CD1c-positive myeloid dendritic cell (primary cell): Measurements from ENCODE around the gene RELCH.
A peak's percentile ranks its signal among the peaks of the same experiment; 100 is the strongest.

Experiments
- DNase-seq: peaks from one replicate; pipeline ENCODE4 v3.0.0-alpha.2; 2016; ENCODE audit errors: extremely low spot score

RELCH gene

GRCh38 chr18:62321201-62321600 lies 134.1 kb downstream of the RELCH start:
- peak; percentile 20 for DNase-seq

GRCh38 chr18:62323483-62324180 lies 136.6 kb downstream of the RELCH start:
- DNase-seq, result no peak

DNA sequence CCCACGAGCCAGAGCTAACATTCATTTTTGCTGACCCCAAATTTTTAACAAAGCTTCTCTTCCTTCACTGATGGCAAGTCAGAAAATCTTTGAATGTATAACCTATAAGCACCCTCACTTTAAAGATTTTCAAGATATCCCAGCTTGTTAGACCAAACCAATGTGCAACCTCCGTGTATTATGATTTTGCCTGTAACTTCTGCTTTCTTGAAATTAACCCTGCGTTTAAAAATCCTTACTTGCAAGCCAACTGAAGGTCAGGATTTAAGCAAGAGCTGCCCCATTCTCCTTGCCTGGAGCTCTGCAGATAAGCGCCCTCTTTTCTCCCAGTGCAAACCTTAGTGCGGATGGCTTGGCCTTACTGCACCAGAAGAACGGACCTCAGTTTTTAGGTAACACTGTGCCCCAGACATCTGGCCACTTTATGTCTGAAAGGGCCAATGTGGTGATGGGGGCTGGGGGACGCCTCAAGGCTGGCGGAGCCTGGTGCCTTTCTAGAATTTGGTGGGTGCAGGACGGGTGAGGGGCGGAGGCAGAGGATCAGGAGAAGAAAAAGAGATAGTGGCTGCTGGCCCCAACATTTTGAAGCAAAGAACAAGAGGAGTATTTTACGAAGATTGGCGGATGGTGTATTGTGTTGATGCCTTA lies 137.2 kb downstream of the RELCH start:
- DNase-seq, result peak; percentile 58

GRCh38 chr18:62324917-62325805 lies 138.1 kb downstream of the RELCH start, which contains the start of gene TNFRSF11A:
TSS of gene TNFRSF11A (plus strand) at chr18:62325310. CDS start at chr18:62325353, 43 bp downstream.
- DNase-seq, result peak; percentile 51

DNA sequence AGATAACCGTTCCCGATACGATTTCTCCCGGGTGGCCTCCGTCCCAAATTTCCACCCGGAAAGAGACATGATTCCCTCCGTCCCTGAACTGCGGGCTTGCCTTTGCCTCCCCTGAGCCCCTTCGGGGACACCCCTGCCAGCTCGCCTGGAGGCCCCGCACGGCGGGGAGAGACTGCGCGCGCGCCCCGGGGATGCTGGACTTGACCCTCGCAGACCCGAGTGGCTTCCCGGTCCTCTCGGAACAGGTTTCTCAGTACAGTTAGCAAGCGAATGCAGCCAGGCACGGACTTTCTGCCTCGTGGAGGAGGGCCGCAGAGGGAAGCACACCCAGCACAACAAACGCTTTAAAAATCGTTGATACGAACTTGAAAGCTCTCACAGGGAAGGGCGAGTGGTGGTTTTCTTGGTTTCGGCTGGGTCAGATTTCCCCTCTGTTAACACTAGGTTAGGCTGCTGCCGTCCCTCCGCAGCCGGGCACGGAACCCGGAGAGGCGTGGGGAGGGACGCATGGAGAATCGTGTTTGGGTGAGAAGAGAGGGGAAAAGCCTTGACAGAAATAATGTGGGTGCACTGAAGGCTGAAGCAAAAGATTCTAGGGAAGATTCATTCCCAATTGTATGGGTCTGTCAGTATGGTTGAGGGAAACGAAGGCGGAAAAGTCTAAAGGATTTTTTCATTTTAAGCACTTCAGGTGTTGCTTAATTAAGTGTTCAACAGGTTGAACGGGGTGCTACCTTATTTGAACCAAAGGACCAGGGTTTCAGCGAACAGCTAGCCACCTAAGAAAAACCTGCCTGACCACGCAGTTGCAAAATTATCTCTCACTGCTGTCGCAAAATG lies 139.0 kb downstream of the RELCH start:
- peak; percentile 36 for DNase-seq

DNA sequence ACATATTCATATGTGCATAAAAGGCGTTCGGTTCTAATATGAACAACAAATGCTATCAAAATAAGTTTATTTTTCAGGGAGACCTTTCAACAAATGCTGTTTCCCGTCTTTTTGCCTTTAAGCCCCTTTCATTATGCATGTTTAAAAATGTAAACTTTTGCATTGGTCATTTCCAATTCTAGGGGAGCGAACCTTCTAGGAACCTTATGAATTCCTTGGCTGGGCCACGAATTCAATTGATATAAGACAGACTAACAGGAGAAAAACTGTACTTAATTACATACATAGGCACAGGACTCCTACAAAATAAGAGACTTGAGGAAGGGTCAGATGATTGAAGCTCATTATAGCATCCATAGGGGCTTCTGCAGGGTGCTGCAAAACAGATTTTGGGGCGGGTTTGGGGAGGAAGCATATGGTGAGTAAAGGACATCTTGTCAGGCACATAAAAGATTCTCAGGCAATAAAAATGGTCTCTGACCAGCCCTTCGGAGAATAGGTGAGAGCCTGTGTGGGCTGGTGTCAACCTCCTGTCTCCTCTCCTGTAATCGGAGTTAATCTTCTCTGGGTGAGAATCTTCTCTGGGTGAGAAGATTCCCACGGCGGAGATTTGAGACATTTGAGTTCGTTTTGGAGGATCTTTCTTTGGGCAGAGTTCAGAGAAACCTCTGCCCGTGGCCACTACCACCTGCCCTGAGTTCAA lies 139.7 kb downstream of the RELCH start:
- DNase-seq, result no peak

GRCh38 chr18:62327977-62328376 lies 140.9 kb downstream of the RELCH start:
- DNase-seq, result no peak

DNA sequence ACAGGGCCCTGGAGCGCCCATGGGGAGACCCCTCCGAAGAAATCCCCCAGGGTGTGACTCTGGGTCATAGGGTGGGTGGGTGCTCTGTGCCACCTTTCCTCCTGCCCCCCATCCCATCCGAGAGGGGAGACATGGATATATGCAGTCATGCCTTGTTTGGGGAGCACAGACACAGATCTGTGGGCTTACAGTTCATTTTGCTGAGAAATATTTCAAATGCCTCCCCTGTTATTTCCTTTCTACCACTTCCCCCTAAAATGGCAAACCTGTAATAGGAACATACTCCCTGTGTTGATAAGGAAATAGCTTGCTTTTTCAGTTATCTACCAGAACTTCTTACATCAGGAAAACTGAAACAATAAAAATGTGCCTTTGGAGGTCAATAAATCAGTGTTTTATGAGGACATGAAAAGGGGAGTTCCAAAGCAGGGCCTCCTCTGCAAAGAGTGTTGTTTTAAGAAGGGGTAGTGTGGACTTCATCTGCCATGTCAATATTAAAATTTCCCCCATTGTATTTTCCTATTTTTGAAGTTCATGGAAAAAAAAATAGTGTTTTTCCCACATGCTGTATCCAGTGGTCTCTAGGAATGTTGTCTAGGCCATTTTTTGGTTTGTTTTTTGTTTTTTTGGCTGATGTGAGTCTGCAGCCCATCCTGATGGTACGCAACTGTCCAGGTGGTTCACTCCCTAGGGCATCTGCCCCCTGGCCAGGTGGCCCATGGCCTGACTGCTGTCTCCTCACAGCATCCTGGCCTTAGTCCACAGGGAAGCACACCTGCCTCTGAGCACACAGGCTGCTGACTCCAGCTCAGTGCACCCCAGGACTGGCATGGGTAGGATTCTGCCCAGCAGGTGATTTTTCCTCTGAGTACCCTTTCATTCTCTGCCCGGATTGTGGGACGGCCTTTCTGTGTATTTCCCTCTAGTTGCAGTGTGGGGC lies 141.8 kb downstream of the RELCH start:
- DNase-seq, result no peak

- DNase-seq, result peak; percentile 39
Observed at GRCh38 chr18:62329691-62330454, 142.8 kb downstream of the RELCH start.

DNA sequence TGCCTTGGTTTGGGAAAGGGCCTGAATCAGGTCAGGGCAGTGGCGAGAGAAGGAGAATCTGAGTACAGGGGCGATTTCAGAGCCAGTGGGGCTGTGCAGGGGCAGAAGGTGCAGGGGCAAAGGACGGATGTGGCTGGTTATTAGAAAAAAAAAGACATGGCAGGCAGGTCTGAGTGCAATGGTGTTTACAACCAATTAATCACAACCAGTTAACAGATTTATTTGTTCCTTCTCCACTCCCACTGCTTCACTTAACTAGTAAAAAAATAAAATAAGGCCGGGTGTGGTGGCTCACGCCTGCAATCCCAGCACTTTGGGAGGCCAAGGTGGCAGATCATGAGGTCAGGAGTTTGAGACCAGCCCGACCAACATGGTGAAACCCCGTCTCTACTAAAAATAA lies 143.6 kb downstream of the RELCH start:
- DNase-seq, result no peak

DNA sequence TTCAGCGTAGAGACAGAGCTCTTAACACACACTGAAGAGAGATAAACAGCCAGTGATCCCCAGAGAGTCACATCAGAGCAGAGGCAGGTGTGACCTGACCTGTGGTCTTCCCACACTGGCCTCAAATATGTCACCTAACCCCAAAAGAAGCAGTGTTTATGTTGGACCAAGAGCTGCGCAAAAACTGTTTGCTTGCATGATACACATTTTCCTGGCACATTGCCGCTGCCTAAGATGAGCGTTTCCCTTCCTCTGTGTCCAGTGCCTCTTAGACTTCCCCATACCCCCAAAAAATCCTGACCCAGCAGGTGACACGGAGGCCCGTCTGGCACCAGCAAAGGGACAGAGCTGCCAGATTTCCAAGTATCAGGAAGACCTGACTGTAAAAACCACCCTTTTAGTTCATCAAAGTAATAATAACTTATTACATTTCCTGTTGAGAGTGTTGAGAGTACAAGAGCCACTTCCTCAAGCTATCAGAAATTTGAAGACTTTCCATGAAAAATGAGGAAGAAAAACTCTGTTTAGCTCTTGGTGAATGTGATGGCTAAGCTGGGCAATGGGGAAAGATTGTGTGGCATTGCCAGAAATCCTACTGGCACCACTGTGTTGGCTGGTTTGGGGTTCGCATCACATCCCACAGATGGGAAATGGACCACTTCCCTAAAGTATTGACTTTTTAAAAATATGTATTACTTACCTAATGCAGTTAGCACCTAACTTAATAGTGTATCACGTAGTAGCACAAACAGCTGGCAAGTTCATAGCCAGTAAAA lies 144.7 kb downstream of the RELCH start:
- peak; percentile 79 for DNase-seq

GRCh38 chr18:62332431-62332830 lies 145.4 kb downstream of the RELCH start:
- DNase-seq, result peak; percentile 85

- no peak for DNase-seq
Observed at GRCh38 chr18:62332964-62333695, 146.1 kb downstream of the RELCH start.

DNA sequence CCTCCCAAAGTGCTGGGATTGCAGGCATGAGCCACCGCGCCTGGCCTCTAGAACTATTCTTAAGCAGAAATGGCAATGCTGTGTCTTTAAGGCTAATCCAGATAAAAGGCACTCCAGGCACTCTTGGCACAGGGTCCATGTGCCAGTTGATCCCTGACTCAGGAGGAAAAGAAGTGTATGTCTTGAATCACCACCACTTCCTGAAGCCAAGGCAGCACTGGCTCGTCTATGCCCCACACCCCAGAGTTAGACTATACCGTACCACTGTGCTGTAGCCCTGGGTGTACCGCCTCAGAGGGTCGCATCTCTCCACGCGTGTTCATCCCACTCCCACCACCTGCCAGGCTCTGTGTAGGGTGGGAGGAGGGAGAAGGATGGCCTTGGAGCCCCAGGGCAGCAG lies 147.1 kb downstream of the RELCH start:
- no peak for DNase-seq

- no peak for DNase-seq
Observed at GRCh38 chr18:62335494-62335893, 148.4 kb downstream of the RELCH start.

GRCh38 chr18:62336618-62337017 lies 149.6 kb downstream of the RELCH start:
- DNase-seq, result no peak

DNA sequence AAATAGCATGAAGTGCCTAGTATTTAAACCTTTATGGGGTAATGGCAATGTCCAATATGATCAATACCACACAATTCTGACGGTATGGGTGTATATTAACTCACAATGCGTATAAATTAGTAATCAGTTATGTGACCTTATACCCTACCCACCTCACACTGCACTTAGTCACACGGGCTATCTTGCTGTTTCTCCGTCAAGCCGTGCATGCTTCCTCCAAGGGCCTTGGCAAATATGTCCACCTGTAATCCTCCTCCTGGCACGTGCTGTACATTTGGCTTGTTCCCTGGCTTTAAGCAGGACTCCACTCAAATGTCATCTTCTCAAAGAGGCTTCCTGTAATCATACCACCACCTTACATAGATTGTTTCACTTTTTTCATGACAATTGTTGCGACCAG lies 150.3 kb downstream of the RELCH start:
- DNase-seq, result no peak
